HepG2 (cell line): Measurements from ENCODE around the gene BPIFB2. TPM values are rescaled to one million over a fixed set of nuclear protein-coding genes. Genes with fewer than 3 reads are reported as not detected.

ENCODE experiments used
- FOXK1 ChIP-seq: sonication (generic); formaldehyde crosslinking; IDR thresholded peaks from 2 replicates; pipeline ENCODE4 v1.4.0; 2020; ENCODE audit warnings: low read depth, missing genetic modification reagents, borderline replicate concordance
- NR3C1 ChIP-seq: sonication (generic); formaldehyde crosslinking; IDR thresholded peaks from 2 replicates; pipeline ENCODE4 v1.4.0; 2020; ENCODE audit warnings: missing genetic modification reagents
- SRY ChIP-seq: sonication (generic); formaldehyde crosslinking; IDR thresholded peaks from 2 replicates; pipeline ENCODE4 v1.8.0; 2022; ENCODE audit warnings: mild to moderate bottlenecking, missing genetic modification reagents
- TAF15 ChIP-seq: fragments of 200-400 bp; formaldehyde crosslinking; IDR thresholded peaks from one replicate; pipeline ENCODE4 v1.6.1; 2018; ENCODE audit warnings: mild to moderate bottlenecking, low read depth, low read length; ENCODE audit not compliant: poor library complexity, severe bottlenecking
- TBL1XR1 ChIP-seq: fragments of 150-350 bp; IDR thresholded peaks from 2 replicates; pipeline ENCODE4 v1.6.1; 2014; ENCODE audit warnings: borderline replicate concordance, low read length; ENCODE audit not compliant: partially characterized antibody
- ZFP36L2 ChIP-seq: sonication (generic); formaldehyde crosslinking; IDR thresholded peaks from 2 replicates; pipeline ENCODE4 v1.4.0; 2020; ENCODE audit warnings: missing genetic modification reagents
- ZNF138 ChIP-seq: sonication (generic); formaldehyde crosslinking; IDR thresholded peaks from 2 replicates; pipeline ENCODE4 v1.5.0; 2020; ENCODE audit warnings: mild to moderate bottlenecking, low read depth, missing genetic modification reagents
- ZNF225 ChIP-seq: sonication (generic); formaldehyde crosslinking; IDR thresholded peaks from 2 replicates; pipeline ENCODE4 v1.4.0; 2020; ENCODE audit warnings: mild to moderate bottlenecking, missing genetic modification reagents
- ZNF512B ChIP-seq: sonication (generic); formaldehyde crosslinking; IDR thresholded peaks from 2 replicates; pipeline ENCODE4 v1.5.1; 2020; ENCODE audit warnings: missing genetic modification reagents, mild to moderate bottlenecking, borderline replicate concordance
- ZNF543 ChIP-seq: sonication (generic); formaldehyde crosslinking; IDR thresholded peaks from 2 replicates; pipeline ENCODE4 v1.4.0; 2020; ENCODE audit warnings: mild to moderate bottlenecking, missing genetic modification reagents
- ZNF598 ChIP-seq: sonication (generic); formaldehyde crosslinking; IDR thresholded peaks from 2 replicates; pipeline ENCODE4 v1.5.1; 2020; ENCODE audit warnings: mild to moderate bottlenecking, missing genetic modification reagents, borderline replicate concordance
- ZNF646 ChIP-seq: sonication (generic); formaldehyde crosslinking; IDR thresholded peaks from 2 replicates; pipeline ENCODE4 v1.9.0; 2021; ENCODE audit warnings: mild to moderate bottlenecking, missing genetic modification reagents
- polyA plus RNA-seq, 8 experiments: library from polyadenylated mRNA; depleted of rRNA in 3 of 8; stranded (reverse) in 7 of 8; unstranded in 1 of 8; fragments of >200 nt; fragmentation: Illumina TruSeq in 4 of 8; extraction: Trizol in 4 of 8; gene quantifications; 2 replicates each; pipeline versions ENCODE4 v1.2.1 to v1.2.3, GENCODE V29; 2011 to 2016; ENCODE audit warnings: low read depth in 4 of 8, missing spikeins in 1 of 8, mixed read lengths in 1 of 8; ENCODE audit not compliant: insufficient read depth in 1 of 8
- total RNA-seq, 5 experiments: library from RNA; depleted of rRNA; stranded (reverse); fragments of >200 nt; fragmentation: Illumina TruSeq; extraction: Trizol; gene quantifications; 2 replicates each; pipeline ENCODE4 v1.2.3, GENCODE V29; 2016; ENCODE audit warnings: low read depth in 1 of 5
- TF ChIP-seq, protein P1 (sequence below): sonication (generic); formaldehyde crosslinking; IDR thresholded peaks from 2 replicates; pipeline ENCODE4 v1.5.0; 2020; ENCODE audit warnings: missing genetic modification reagents
- TF ChIP-seq, protein P2 (sequence below), 2 experiments: IDR thresholded peaks; 2 replicates each; pipeline ENCODE4 v1.6.1; 2011 to 2012; ENCODE audit warnings: low read length in 2 of 2, borderline replicate concordance in 1 of 2, low read depth in 1 of 2, mild to moderate bottlenecking in 1 of 2, moderate library complexity in 1 of 2

The BPIFB2 gene
- total and polyA plus RNA-seq, 2 of the 13 experiments (the other 11 are each of a cell fraction or from before 2014, with no cell fraction given): 54.5 to 902 TPM

- TF ChIP-seq, protein P1, sequence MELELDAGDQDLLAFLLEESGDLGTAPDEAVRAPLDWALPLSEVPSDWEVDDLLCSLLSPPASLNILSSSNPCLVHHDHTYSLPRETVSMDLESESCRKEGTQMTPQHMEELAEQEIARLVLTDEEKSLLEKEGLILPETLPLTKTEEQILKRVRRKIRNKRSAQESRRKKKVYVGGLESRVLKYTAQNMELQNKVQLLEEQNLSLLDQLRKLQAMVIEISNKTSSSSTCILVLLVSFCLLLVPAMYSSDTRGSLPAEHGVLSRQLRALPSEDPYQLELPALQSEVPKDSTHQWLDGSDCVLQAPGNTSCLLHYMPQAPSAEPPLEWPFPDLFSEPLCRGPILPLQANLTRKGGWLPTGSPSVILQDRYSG (CRISPR knock-in tag): no peak
- TF ChIP-seq FOXK1 (CRISPR knock-in tag) (no peak; the same call in 1 of the 2 replicates), SRY (CRISPR knock-in tag) (no peak), NR3C1 (CRISPR knock-in tag) (no peak), ZNF543 (CRISPR knock-in tag) (no peak), TBL1XR1 (no peak), ZFP36L2 (CRISPR knock-in tag) (0 out of 2 replicates have a peak, but pooled peaks have one; percentile 16), TAF15 (no peak), ZNF512B (no peak), ZNF225 (CRISPR knock-in tag) (no peak), ZNF138 (CRISPR knock-in tag) (peak; percentile 45; the same call in 1 of the 2 replicates), ZNF598 (CRISPR knock-in tag) (peak; percentile 47; the same call in 1 of the 2 replicates), ZNF646 (peak; percentile 50; the same call in 1 of the 2 replicates)
- TF ChIP-seq, protein P2, sequence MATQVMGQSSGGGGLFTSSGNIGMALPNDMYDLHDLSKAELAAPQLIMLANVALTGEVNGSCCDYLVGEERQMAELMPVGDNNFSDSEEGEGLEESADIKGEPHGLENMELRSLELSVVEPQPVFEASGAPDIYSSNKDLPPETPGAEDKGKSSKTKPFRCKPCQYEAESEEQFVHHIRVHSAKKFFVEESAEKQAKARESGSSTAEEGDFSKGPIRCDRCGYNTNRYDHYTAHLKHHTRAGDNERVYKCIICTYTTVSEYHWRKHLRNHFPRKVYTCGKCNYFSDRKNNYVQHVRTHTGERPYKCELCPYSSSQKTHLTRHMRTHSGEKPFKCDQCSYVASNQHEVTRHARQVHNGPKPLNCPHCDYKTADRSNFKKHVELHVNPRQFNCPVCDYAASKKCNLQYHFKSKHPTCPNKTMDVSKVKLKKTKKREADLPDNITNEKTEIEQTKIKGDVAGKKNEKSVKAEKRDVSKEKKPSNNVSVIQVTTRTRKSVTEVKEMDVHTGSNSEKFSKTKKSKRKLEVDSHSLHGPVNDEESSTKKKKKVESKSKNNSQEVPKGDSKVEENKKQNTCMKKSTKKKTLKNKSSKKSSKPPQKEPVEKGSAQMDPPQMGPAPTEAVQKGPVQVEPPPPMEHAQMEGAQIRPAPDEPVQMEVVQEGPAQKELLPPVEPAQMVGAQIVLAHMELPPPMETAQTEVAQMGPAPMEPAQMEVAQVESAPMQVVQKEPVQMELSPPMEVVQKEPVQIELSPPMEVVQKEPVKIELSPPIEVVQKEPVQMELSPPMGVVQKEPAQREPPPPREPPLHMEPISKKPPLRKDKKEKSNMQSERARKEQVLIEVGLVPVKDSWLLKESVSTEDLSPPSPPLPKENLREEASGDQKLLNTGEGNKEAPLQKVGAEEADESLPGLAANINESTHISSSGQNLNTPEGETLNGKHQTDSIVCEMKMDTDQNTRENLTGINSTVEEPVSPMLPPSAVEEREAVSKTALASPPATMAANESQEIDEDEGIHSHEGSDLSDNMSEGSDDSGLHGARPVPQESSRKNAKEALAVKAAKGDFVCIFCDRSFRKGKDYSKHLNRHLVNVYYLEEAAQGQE (IDR thresholded peaks at IDR 0.05; ENCODE audit: borderline replicate concordance in 1 of 2, low read depth in 1 of 2, low read length in 2 of 2): peak in 1 of 2 experiments; percentile 5; a peak in 2 of 4 replicates
Measured at GRCh38 chr20:33026072-33026778, 18.7 kb downstream of the BPIFB2 start (continued).
